OCI-LY1 (cell line): Measurements from ENCODE around the gene NR2F1-AS1.

Source experiments
- H2AFZ ChIP-seq: fragments of 200-600 bp; sonication (generic), shearing (Covaris generic); 2 replicates; pipeline ENCODE4 v1.6.0; 2014; ENCODE audit warnings: antibody characterized with exemption, mild to moderate bottlenecking, low read length
- H3F3A ChIP-seq: fragments of 200-600 bp; sonication (generic), shearing (Covaris generic); 2 replicates; pipeline ENCODE4 v1.6.0; 2014; ENCODE audit warnings: mild to moderate bottlenecking, antibody characterized with exemption, low read length, moderate library complexity; ENCODE audit not compliant: insufficient read depth
- H3K27ac ChIP-seq: fragments of 200-600 bp; sonication (generic); 2 replicates; pipeline ENCODE4 v1.5.1; 2014; ENCODE audit warnings: low read length, mixed run types, mild to moderate bottlenecking, low read depth; ENCODE audit not compliant: poor library complexity, severe bottlenecking
- H3K27me3 ChIP-seq: fragments of 200-600 bp; sonication (generic); 2 replicates; pipeline ENCODE4 v1.6.0; 2014; ENCODE audit warnings: antibody characterized with exemption, mild to moderate bottlenecking, low read length, moderate library complexity; ENCODE audit not compliant: insufficient read depth
- H3K36me3 ChIP-seq: fragments of 200-600 bp; sonication (generic); 2 replicates; pipeline ENCODE4 v1.6.1; 2014; ENCODE audit warnings: mild to moderate bottlenecking, antibody characterized with exemption, low read length, moderate library complexity, mixed read lengths; ENCODE audit not compliant: insufficient read depth
- H3K4me1 ChIP-seq: fragments of 200-600 bp; sonication (generic); 2 replicates; pipeline ENCODE4 v1.5.1; 2014; ENCODE audit warnings: mild to moderate bottlenecking, low read length, moderate library complexity; ENCODE audit not compliant: insufficient read depth, severe bottlenecking
- H3K4me2 ChIP-seq: fragments of 200-600 bp; sonication (generic), shearing (Covaris generic); 2 replicates; pipeline ENCODE4 v1.6.1; 2014; ENCODE audit warnings: low read length
- H3K4me3 ChIP-seq: fragments of 200-600 bp; sonication (generic); 2 replicates; pipeline ENCODE4 v1.5.1; 2014; ENCODE audit warnings: low read length, low read depth, mild to moderate bottlenecking, mixed read lengths; ENCODE audit not compliant: poor library complexity, severe bottlenecking
- H3K79me2 ChIP-seq: fragments of 200-600 bp; shearing (Covaris generic); 2 replicates; pipeline ENCODE4 v1.6.1; 2016; ENCODE audit warnings: mixed run types, low read length, mixed read lengths; ENCODE audit not compliant: insufficient read depth
- H3K9ac ChIP-seq: fragments of 200-600 bp; sonication (generic), shearing (Covaris generic); 2 replicates; pipeline ENCODE4 v1.6.1; 2014; ENCODE audit warnings: mild to moderate bottlenecking, low read length, mixed read lengths
- H3K9me2 ChIP-seq: fragments of 200-600 bp; sonication (generic), shearing (Covaris generic); 2 replicates; pipeline ENCODE4 v1.6.1; 2014; ENCODE audit warnings: low read depth, mild to moderate bottlenecking, low read length, mixed read lengths
- H3K9me3 ChIP-seq: fragments of 200-600 bp; shearing (Covaris generic); 2 replicates; pipeline ENCODE4 v1.6.1; 2014; ENCODE audit warnings: low read length, mixed read lengths
- H4K20me1 ChIP-seq: fragments of 200-600 bp; sonication (generic), shearing (Covaris generic); 2 replicates; pipeline ENCODE4 v1.6.0; 2016; ENCODE audit warnings: mild to moderate bottlenecking, low read length; ENCODE audit not compliant: insufficient read depth
- CTCF ChIP-seq: fragments of 200-600 bp; sonication (generic), shearing (Covaris generic); IDR thresholded peaks from 2 replicates; pipeline ENCODE4 v1.5.1; 2017; ENCODE audit warnings: mild to moderate bottlenecking, antibody characterized with exemption, low read length, moderate library complexity, mixed read lengths
- EZH2 ChIP-seq: fragments of 200-600 bp; sonication (generic), shearing (Covaris generic); IDR thresholded peaks from 2 replicates; pipeline ENCODE4 v1.8.0; 2017; ENCODE audit warnings: borderline replicate concordance, mixed run types, mild to moderate bottlenecking, antibody characterized with exemption, low read length, moderate library complexity, mixed read lengths

Gene NR2F1-AS1

DNA sequence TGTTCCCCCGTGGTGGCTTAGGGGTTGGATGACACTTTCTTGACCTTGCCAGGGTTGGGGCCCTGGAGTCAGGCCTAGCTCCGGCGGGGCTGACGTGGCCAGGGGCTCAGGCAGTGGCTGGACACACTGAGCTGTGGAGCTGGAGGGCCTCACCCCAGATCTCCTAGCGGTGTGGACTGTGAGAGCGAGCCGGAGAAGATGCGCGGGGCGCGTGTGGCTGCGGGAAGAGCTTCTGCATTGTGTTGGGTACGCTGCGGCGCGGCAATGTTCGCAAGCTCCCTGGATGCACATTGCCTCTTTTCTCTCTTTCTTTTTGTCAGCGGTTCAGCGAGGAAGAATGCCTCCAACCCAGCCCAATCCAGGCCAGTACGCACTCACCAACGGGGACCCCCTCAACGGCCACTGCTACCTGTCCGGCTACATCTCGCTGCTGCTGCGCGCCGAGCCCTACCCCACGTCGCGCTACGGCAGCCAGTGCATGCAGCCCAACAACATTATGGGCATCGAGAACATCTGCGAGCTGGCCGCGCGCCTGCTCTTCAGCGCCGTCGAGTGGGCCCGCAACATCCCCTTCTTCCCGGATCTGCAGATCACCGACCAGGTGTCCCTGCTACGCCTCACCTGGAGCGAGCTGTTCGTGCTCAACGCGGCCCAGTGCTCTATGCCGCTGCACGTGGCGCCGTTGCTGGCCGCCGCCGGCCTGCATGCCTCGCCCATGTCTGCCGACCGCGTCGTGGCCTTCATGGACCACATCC lies 6.8 kb upstream of the NR2F1-AS1 start:
- Histone ChIP-seq H2AFZ (no peak overlapping the region), H3K79me2 (no peaks in the 10 kb centered on the region), H3K4me1 (peaks cover 31% of the 10 kb centered on the region), H3K9me2 (no peaks in the 10 kb centered on the region), H3K36me3 (no peaks in the 10 kb centered on the region; the same call in 1 of the 2 replicates), H3K27me3 (no peaks in the 10 kb centered on the region), H3K9me3 (no peaks in the 10 kb centered on the region), H3K9ac (no peak overlapping the region), H3K4me2 (0 out of 2 replicates have a peak overlapping the region, but pooled peaks have one; percentile 7), H3K27ac (no peak overlapping the region), H4K20me1 (no peaks in the 10 kb centered on the region), H3K4me3 (no peak overlapping the region), H3F3A (no peaks in the 10 kb centered on the region)
- no peak for TF ChIP-seq EZH2
- no peak for TF ChIP-seq CTCF

GRCh38 chr5:93586736-93587596 lies 5.9 kb upstream of the NR2F1-AS1 start:
- Histone ChIP-seq H3F3A (no peaks in the 10 kb centered on the region), H3K4me1 (peaks cover 39% of the 10 kb centered on the region), H3K4me2 (0 out of 2 replicates have a peak overlapping the region, but pooled peaks have one; percentile 66), H3K79me2 (no peaks in the 10 kb centered on the region), H2AFZ (no peak overlapping the region), H3K9me3 (no peaks in the 10 kb centered on the region), H3K27ac (no peak overlapping the region), H4K20me1 (no peaks in the 10 kb centered on the region), H3K36me3 (no peaks in the 10 kb centered on the region; the same call in 1 of the 2 replicates), H3K27me3 (no peaks in the 10 kb centered on the region), H3K4me3 (no peak overlapping the region), H3K9me2 (no peaks in the 10 kb centered on the region), H3K9ac (no peak overlapping the region)
- TF ChIP-seq CTCF: no peak
- no peak for TF ChIP-seq EZH2

- no peaks in the 10 kb centered on the region for H3F3A ChIP-seq
- TF ChIP-seq CTCF (no peak), EZH2 (no peak)
- no peaks in the 10 kb centered on the region for H3K9me3 ChIP-seq
- no peak overlapping the region for H3K9ac ChIP-seq
- H3K9me2 ChIP-seq: no peaks in the 10 kb centered on the region
- H4K20me1 ChIP-seq: no peaks in the 10 kb centered on the region
- no peak overlapping the region for H3K27ac ChIP-seq
- peaks cover 47% of the 10 kb centered on the region for H3K4me1 ChIP-seq
- H3K27me3 ChIP-seq: no peaks in the 10 kb centered on the region
- no peaks in the 10 kb centered on the region for H3K79me2 ChIP-seq
- H3K4me2 ChIP-seq: peak overlapping the region; percentile 66
- H2AFZ ChIP-seq: no peak overlapping the region
- no peaks in the 10 kb centered on the region; the same call in 1 of the 2 replicates for H3K36me3 ChIP-seq
- H3K4me3 ChIP-seq: peak overlapping the region; percentile 55
Measured at GRCh38 chr5:93585767-93586385, 4.9 kb upstream of the NR2F1-AS1 start.
